Endothelial cell of hepatic sinusoid (primary cell): ENCODE data around the gene SAMD10.
"Not testable (repeated sequence)": the region's sequence is repeated elsewhere in the genome, so short reads cannot be mapped to it uniquely, and the experiment has no call there.

Experiments
- in situ Hi-C: cut with HindIII; loops from 2 replicates; pipeline ENCODE4 v1.10.0; 2017; ENCODE audit warnings: low sequenced_read_pairs

The SAMD10 gene

DNA sequence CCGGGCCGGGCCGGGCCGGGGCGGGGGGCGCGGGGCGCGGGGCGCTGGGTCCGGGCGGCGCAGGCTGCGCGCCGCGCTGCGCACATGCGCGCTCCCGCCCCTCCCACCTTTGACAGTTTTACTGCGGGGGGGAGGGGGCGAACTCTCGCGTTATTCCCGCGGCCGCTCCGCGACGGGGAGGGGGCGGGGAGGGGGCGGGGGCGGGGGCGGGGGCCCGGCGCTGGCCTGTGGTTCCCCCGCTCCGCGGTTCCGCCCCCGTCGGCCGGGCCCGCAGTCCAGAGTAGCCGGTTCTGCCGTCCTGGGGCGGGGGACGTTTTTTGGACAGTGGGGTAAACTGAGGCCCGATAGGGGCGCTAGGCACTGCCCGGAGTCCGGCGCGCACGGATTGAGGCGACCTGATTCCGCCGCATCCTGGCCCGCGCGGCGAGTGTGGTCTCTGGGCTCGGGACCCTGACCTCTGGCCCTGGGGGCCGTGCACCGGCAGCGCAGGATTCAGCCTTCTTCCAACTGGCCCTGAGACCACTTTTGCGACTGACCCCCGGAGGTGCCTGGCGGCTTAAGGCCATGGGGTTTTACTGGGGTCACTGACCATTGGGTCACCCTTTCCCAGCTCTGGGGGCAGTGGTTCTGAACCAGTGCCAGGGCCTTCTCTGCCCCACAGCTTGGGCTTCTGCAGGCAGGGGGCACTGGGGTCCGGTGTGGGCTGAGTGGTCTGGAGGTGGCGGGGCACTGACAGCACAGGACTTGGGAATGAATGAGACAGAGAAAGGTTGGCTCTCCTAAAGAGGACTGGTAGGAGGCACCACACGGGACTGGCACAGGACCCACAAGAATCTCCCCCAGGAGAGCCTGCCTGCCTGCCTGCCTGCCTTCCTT is 9.4 kb downstream of the SAMD10 start, which contains the start of gene ZNF512B:
ZNF512B (minus strand) TSS at position 93 of the 876 bp plus-strand sequence. CDS start 1,980 bp downstream, outside the sequence.
- in situ Hi-C loops = no loop called here

DNA sequence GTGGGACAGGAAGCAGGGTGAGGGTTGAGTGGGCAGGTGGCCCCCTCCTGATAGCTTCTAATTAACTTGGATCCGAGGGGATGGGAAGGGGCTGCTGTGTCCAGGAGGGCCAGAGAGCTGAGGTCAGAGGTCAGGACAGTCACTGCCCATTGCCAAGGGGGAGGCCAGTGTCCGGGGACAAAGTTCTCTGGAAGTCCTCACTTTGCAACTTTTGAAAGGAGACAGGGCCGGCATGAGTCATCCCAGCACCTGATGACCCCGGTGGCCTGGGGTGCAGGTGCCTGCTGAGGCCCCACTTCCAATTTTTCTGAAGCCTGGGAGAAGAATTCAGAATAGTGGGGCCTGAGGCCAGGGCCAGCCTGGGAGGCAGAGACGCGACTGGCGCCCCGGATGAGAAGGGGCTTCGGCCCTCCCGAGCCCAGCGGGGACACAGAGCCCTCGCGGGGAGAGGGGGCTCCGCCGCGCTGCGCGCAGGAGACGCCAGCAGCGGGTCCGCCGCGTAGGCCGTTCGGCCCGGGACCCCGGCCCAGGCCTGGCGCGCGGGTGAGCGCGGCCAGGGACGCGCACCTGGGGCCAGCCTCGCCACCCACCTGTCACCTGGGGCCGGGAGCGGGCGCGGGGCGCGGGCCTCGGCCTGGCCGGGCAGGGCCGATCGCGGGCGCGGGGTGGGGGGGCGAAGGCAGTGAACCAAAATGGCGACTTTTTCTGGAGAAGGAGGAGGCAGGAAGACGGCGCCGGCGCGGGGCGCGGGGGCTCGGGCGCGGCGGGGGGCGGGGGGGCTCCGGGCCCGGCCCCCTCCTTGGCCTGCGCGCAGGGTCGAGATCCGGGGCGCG is 10.3 kb downstream of the SAMD10 start:
- in situ Hi-C loops = no loop called here

DNA sequence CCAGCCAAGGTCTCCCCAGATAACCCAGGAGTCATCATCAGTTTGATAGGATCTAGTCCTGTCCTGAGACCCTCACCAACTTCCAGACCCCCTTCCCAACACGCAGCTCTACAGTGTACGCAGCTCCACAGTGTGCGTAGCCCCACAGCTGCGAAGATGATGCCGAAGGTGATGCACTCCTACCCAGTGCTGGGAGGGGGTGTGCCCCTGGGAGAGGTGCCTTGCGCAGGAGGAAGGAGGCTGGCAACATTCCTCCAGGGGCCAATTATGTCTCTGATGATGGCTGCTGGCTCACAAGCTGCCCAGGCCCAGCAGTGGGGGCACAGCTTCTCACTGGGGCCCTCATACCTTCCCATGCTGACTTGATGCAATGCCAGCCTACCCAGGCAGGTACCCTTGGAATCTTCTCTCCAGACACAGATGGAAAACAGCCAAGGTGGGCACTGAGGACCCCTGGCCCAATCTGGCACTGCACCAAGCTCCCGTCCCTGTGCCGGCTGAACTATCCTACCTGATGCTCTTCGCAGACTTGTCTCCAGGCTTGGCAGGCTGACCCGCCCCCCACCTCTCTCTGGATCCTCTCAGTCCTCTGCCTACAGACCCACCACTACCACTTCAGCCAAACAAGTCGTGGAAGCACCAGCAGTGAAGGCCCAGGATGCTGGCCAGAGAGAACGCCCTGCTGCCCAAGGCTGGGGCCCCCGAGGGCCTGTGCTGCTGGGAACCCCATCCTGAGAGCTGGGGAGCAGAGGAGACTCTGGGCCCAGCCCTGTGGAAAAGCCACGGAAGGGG is 11.1 kb downstream of the SAMD10 start:
- in situ Hi-C loops = no loop called here

DNA sequence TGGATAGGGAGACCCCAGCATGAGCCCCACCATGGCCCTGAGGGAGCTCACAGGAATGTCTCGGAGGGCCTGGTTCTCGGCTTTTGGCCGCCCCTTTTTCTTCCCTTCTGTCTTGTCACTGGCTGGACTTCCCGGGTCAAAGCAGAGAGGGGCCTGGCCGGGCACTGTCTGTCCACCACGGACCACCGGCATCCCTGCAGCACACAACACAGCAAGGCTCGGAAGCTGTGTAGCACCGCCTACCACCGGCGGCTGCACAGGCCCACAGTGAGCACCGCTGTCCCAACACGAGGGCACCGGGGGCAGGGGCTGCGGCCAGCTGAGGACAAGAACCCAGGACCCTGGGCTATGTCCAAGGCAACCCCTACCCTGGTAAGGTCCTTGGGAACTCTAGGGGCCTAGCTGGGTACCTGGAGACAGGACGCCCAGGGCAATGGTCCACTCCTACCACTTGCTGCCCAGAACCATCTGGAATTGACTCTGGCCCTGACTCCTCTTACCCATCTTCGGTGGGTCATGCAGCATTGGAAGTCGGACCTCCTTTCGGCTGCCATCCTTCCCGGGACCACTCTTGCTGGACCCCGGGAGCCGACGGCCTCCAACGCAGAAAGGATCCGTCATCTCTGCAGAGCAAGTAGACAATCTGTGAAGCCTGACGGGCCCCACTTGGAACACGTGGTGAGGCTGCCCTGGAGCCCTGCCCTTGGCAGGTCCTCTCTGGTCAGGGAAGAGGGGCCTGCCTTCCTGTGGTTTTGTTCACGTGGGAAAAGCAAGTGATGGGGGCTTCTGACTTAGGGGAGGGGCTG is 11.9 kb downstream of the SAMD10 start:
- in situ Hi-C loops = no loop called here

DNA sequence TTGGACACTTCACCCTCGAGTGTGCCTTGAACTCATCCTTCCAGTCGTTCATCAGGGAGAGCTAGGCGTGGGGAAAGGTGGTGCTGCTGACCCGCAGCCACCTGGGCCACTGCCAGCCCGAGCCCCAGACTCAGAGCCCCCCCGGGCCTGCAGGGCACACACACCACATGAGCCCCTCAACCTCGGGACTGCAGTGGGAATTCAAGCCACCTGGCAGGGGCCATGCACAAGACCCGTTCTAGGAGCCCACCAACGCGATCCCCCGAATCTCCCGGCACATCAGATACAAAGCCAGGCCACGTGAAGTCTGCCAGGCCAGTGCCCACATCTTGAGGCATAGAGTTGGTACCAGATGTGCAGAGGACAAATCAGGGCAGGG is 12.5 kb downstream of the SAMD10 start:
- in situ Hi-C loops = no loop called here

DNA sequence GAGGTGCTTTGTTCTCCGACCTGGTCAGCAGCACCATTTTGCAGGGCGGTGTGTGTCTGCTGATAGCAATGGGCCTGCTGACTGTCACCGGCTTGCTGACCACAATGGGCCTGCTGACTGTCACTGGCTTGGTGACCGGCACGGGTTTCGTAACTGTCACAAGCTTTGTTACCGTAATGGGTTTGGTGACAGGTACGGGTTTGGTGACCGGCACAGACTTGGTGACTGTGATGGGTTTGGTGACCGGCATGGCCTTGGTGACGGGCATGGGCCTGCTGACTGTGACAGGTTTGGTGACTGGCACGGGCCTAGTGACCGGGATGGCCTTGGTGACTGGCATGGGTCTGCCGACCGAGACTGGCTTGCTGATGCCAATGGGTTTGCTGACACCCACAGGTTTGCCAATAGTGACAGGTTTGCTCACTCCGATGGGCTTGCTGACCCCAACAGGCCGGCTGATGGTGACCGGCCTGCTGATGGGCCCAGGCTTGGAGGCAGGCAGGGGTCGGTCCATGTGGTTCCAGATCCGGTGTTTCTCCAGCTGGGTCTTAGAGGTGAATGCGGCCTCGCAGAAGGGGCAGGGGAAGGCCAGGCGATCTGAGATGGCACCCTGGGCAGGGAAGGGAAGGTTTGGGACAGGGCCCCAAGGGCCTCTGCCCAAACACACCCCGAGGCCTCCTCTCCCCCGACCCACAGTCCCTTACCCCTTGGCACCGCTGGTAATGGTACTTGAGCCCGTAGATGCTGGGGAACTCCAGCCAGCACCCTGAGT is 13.1 kb downstream of the SAMD10 start:
- in situ Hi-C loops = no loop called here

DNA sequence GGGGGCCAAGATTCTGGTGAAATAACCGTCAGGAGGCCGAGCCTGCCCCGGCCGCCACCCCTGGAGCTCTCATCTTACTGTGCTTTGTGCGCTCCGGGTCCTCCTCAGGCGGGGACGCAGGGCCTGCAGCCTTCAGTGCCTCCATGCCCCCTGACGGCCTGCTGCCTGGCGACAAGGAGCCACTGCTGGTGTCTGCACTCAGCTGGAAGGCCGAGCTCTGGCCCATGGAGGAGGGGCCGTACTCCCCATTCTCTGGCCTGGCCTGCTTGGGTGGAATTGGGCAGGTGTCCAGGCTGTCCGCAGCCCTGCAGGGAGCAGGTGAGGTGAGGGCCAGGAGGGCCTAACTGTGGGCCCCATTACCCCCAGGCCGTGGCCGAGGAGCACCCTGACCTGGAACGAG is 15.0 kb downstream of the SAMD10 start:
- in situ Hi-C loops = no loop called here

DNA sequence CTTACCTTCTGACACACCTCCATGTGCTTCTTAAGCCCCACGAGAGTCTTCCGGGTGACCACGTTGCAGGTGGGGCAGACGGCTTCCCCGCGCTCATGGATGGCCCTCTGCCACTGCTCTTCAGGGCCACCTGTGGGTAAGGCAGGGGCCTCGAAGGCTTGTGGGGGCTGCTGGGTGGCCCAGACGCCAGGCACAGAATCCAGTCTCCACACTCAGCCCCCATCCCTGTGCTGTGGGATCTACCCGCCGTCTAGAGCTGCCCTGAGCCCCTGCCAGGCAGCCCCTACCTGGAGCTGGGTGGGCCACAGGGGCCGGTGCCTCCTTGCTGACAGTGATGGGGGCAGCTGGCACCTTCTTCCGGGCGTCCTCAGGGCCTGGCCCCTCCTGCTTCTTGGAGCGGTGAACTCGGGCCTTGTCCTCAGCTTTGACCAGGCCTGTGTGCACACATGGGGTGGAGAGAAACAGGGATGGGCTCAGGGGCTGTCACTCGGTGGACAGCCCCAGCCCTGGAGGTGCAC is 15.6 kb downstream of the SAMD10 start:
- in situ Hi-C loops = no loop called here

DNA sequence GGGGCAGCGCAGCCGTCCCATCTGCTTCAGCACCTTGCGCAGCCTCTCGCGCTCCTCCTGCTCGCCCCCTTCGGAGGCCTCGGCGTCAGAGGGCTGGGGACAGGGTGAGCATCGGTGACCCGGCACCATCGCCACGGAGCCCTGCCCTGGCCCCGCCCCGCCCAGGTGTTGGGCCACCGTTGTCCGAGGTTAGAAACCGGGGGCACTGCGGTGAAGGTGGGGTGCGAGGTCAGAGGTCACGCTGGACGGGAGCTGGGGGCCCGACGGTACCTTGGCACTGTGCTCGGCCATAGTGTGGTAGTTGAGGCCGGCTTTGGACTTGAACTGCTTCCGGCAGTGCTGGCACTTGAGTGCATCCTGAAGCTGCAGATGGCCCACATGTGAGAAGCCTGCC is 16.1 kb downstream of the SAMD10 start:
- in situ Hi-C loops = no loop called here

DNA sequence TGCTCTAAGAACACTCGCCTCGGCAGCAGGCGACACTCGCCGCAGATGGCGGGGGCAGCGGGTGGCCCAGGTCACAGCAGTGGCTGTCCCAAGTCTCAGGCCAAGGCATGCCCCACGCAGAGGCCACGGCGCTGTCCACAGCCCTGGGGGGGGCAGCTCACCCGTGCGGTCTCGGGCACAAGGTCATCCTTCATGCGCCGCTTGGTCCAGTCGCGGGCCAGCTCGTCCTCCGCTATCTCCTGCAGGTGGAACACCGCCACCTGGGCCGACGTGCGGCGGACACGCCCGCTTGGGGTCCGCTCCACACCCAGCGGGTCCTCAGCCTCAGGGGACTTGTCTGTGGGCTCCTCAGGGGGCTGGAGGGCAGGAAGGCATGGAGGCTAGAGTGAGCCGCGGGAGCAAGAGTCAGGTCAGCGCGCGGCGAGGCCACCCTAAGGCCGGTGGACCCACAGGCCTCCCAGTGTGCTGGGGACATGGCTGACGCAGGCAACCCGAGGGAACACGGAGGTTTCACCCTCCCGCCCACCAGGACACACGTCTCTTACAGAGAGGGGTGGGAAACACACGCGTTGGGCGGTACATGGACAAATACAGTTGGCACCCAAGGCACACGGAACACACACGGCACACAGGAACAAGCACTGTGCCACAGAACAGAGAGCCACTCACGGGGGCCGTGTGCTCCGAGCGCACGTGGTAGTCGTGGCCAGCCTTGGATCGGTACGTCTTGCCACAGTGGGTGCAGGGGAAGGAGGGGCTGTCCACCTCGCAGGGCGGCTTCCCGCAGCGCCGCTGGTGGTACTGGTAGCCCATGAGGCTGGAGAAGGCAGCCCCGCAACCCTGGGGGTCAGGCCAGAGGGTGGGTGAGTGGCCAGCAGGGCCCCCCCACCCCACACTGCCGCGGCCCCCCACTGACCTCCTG is 16.8 kb downstream of the SAMD10 start:
- in situ Hi-C loops = no loop called here

DNA sequence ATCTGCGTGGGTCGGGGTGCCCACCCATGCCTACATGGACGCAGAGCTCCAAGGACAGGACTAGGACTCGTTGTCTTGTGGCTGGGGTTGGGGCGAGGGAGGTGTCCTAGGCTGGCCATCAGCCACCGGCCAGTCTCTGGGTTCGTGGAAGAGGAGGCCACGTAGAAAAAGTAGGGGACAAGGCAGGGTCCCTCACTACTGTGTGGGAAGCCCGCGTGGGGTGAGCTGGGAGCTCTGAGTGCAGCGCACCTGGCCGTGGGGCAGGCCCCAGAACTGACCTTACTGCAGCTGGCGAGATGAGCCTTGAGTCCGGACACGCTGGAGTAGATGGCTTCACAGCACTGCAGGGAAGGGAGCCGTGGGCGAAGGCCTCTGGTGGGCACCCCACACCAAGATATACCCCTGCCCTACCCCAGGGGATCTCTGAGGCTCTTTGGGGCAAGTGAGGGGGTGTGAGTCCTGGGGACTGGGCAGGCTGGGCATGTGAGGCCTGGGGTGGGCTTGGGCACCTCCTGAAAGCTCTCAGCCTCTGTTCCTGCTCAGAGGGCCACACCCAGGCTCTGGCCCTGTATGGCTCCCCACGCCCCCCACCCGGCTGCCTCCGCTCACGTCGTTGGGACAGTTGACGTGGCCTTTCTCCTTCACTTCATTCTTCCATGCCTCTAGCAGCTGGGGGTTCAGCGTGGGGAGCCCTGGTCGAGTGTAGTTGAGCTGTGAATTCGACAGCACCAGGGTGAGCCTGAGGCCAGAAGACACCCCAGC is 17.6 kb downstream of the SAMD10 start:
- in situ Hi-C loops = no loop called here

DNA sequence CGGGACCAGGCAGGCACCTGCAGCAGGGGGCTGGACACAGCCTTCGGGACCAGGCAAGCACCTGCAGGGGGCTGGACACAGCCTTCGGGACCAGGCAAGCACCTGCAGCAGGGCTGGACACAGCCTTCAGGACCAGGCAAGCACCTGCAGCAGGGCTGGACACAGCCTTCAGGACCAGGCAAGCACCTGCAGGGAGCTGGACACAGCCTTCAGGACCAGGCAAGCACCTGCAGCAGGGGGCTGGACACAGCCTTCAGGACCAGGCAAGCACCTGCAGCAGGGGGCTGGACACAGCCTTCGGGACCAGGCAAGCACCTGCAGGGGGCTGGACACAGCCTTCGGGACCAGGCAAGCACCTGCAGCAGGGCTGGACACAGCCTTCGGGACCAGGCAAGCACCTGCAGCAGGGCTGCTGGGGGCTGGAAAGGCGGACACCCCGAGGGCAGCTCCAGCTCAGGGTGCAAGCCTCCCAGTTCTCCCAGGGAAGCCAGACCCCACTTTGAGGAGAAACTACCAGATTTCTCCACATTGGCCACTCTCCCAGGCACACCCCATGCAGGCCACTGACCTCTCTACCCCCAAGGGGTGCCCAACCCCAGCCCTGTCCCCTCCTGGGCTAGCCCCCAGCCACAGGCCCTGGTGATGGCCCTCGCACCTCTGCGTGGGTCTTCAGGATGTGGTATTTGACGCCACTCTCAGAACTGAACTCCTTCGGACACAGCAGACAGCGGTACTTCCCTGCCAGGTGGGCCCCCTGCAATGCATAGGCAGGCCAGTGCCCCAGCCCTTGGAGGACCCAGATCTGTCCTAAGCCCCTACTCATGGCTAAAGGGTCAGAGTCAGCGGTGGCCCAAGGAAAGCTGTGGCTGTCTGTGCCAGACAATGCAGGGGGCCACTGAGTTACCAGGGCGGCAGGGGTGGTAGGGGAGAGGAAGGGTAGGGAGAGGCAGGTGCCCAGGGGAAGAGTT is 18.5 kb downstream of the SAMD10 start:
- in situ Hi-C loops = not testable (repeated sequence)

DNA sequence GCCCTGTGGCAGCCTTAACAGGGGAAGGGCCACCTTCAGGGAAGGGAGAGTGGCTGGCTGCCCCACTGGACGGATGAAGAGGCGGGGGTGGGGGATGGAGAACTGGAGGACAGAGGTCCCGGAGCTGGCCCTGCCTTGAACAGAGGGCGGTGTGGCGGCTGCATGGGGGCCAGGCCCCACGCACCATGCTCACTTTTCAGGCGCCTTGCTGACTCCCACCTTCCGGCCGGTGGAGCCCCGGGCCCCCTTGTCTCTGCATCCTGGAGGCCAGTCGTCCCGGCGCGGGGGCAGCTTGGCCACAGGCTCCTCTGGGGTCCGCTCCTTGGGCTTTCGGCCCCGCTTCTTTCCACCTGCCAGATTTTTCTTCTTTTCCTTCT is 19.8 kb downstream of the SAMD10 start:
- in situ Hi-C loops = no loop called here

DNA sequence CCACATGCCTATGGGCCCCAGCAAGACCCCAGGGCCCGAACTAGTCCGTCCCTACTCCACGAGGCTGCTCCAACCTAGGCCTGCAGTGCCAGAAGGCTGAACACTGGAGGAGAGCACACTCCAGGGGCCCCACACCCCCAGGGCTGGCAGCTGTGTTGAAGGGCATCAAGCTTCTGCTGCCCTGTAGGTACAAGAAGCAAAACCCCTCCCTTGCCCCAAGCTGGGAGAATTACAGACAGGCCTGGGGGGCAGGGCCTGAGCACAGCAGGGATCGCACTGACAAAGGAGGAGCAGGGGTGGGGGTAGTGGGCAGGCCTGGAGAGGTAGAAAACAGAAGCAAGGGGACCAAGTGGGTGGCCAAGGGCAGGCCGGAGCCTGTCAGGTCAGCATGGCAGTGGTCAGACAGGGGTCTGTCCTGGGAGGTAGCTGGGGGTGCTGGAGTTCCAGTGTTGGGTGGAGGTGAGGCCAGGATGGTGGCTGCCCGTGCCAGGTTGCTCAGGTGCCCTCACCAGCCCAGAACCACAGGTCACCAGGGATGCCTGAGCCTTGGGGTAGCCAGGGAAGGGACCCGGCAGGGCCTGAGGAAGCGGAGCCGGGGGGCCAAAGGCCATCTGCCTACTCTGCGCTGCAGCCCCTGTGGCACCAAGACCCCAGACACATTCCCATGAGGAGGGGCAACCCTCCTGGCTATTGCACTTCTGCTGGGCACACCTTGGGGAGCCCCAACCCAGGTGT is 20.3 kb downstream of the SAMD10 start:
- in situ Hi-C loops = no loop called here

DNA sequence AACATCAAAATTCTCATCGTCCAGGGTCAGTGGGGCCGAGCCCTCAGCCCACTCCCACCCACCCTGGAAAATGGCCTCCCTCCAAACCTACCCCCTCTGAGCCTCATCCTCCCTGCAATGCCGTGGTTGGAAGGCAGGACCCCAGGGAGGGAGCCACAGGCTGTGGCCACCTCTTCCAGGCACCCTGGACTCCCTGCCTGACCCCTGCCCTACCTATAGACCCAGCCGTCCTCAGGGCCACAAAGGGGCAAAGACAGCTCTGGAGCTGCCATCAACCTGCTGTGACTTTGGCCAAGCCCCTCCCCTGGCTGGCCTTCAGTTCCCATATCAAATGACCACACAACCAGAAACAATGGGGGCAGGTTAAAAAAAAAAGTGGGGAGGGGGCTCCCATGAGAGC is 21.0 kb downstream of the SAMD10 start:
- in situ Hi-C loops = no loop called here
